Ishikawa (cell line): ENCODE data around the gene SH3BGRL3.

Experiments used
- RAD21 ChIP-seq: IDR thresholded peaks from 2 replicates; pipeline ENCODE4 v1.6.1; 2012; ENCODE audit warnings: low read depth
- TF ChIP-seq, protein P1 (sequence below): IDR thresholded peaks from 2 replicates; pipeline ENCODE4 v1.6.1; 2012
- TF ChIP-seq, protein P2 (sequence below): IDR thresholded peaks from 2 replicates; pipeline ENCODE4 v1.6.1; 2012; ENCODE audit warnings: low read depth, mild to moderate bottlenecking

DNA sequence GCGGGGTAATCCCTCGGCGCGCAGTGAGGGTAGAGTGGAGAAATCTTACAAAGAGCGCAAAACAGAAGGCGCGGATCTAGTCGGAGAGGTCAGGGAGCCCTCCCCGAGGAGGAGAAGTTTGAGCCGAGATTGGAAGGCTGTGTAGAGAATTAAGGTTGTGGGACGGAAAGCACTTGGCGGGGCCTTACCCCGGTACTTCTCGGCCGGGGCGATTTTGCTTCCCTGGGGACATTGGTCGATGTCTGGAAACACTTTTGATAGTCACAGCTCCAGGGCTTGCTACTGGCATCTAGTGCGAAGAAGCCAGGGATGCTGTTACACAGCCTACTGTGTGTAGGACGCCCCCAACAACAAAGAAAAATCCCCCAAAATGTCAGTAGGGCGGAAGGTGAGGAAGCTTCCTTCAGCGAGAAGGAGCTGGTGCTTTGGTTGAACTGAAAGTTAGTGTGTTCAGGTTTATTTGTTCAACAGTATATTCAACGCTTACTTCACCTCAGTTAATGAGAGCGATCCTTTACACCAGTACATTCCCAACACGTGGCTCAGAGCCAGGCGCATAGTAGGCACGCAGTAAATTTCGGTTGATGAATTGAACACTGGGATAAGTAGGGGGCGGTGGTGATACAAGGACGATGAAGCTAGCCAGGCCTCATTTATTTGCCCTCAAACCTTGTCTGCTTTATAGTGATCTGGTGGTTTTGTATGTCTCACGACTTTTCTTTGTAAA lies 45.1 kb upstream of the SH3BGRL3 start:
- TF ChIP-seq, protein P1, sequence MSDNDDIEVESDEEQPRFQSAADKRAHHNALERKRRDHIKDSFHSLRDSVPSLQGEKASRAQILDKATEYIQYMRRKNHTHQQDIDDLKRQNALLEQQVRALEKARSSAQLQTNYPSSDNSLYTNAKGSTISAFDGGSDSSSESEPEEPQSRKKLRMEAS: no peak
- TF ChIP-seq, protein P2, sequence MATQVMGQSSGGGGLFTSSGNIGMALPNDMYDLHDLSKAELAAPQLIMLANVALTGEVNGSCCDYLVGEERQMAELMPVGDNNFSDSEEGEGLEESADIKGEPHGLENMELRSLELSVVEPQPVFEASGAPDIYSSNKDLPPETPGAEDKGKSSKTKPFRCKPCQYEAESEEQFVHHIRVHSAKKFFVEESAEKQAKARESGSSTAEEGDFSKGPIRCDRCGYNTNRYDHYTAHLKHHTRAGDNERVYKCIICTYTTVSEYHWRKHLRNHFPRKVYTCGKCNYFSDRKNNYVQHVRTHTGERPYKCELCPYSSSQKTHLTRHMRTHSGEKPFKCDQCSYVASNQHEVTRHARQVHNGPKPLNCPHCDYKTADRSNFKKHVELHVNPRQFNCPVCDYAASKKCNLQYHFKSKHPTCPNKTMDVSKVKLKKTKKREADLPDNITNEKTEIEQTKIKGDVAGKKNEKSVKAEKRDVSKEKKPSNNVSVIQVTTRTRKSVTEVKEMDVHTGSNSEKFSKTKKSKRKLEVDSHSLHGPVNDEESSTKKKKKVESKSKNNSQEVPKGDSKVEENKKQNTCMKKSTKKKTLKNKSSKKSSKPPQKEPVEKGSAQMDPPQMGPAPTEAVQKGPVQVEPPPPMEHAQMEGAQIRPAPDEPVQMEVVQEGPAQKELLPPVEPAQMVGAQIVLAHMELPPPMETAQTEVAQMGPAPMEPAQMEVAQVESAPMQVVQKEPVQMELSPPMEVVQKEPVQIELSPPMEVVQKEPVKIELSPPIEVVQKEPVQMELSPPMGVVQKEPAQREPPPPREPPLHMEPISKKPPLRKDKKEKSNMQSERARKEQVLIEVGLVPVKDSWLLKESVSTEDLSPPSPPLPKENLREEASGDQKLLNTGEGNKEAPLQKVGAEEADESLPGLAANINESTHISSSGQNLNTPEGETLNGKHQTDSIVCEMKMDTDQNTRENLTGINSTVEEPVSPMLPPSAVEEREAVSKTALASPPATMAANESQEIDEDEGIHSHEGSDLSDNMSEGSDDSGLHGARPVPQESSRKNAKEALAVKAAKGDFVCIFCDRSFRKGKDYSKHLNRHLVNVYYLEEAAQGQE: no peak
- TF ChIP-seq RAD21: no peak
